Measurements from ENCODE around the gene SAP130.
A peak's percentile ranks its signal among the peaks of the same experiment; 100 is the strongest.

SAP130 gene

GRCh38 chr2:128027801-128028667 is at the start of gene SAP130:
TSS of gene SAP130 (minus strand) at chr2:128028059. CDS start at chr2:128026292, 1,767 bp downstream.
- TF ChIP-seq CTCF (IDR thresholded peaks at IDR 0.05), result no peak
- TF ChIP-seq ZFX (IDR thresholded peaks at IDR 0.05; ENCODE audit: borderline replicate concordance), result no peak
- H3K27ac ChIP-seq, result peak within 1 kb of the TSS; percentile 84

GRCh38 chr2:128076461-128077106 is 48.7 kb upstream of the SAP130 start:
- H3K27ac ChIP-seq, result no peak overlapping the region
- TF ChIP-seq CTCF (IDR thresholded peaks at IDR 0.05) (no peak), ZFX (IDR thresholded peaks at IDR 0.05; ENCODE audit: borderline replicate concordance) (no peak)

GRCh38 chr2:128073278-128073677 is 45.4 kb upstream of the SAP130 start:
- no peak overlapping the region for H3K27ac ChIP-seq
- TF ChIP-seq ZFX (IDR thresholded peaks at IDR 0.05; ENCODE audit: borderline replicate concordance) (no peak), CTCF (IDR thresholded peaks at IDR 0.05) (no peak)

GRCh38 chr2:128069769-128070168 is 41.9 kb upstream of the SAP130 start:
- no peak for TF ChIP-seq ZFX (IDR thresholded peaks at IDR 0.05; ENCODE audit: borderline replicate concordance)
- TF ChIP-seq CTCF (IDR thresholded peaks at IDR 0.05), result no peak
- no peak overlapping the region for H3K27ac ChIP-seq

GRCh38 chr2:128064353-128064752 is 36.5 kb upstream of the SAP130 start:
- no peak for TF ChIP-seq ZFX (IDR thresholded peaks at IDR 0.05; ENCODE audit: borderline replicate concordance)
- TF ChIP-seq CTCF (IDR thresholded peaks at IDR 0.05), result no peak
- no peak overlapping the region for H3K27ac ChIP-seq

GRCh38 chr2:128062571-128062970 is 34.7 kb upstream of the SAP130 start:
- H3K27ac ChIP-seq, result no peak overlapping the region

More at GRCh38 chr2:128062571-128062970, 34.7 kb upstream of the SAP130 start:
- TF ChIP-seq CTCF (IDR thresholded peaks at IDR 0.05) (no peak), ZFX (IDR thresholded peaks at IDR 0.05; ENCODE audit: borderline replicate concordance) (no peak)

All from 22Rv1 (cell line).